H1 (cell line): ENCODE measurements around the gene PEX1. TPM values are rescaled to one million over a fixed set of nuclear protein-coding genes. Genes with fewer than 3 reads are reported as not detected.

Experiments used
- CTCF ChIA-PET: fragments of 300-600 bp; sonication (Branson Sonifier 250); formaldehyde crosslinking; loops from one replicate; lab custom pipeline; 2021; ENCODE audit not compliant: partially characterized antibody; lab: Charles Lee
- POLR2A ChIA-PET: fragments of 300-600 bp; sonication (Branson Sonifier 250); formaldehyde crosslinking; loops from one replicate; lab custom pipeline; 2021; ENCODE audit warnings: inconsistent platforms; ENCODE audit not compliant: partially characterized antibody; lab: Charles Lee
- DNase-seq, 2 experiments: peaks; one replicate each; pipeline versions ENCODE4 v3.0.0 to v3.0.0-alpha.2; 2010 to 2022; ENCODE audit warnings: low spot score in 2 of 2, low read depth in 1 of 2, mixed read lengths in 1 of 2
- FAIRE-seq: peaks from 2 replicates; lab custom pipeline; 2011; peaks lifted over from hg19 to GRCh38; lab: Jason Lieb, UNC
- H2AFZ ChIP-seq: 2 replicates; pipeline ENCODE4 v1.8.1; 2012; ENCODE audit warnings: low read length, inconsistent platforms
- H2AK5ac ChIP-seq: 2 replicates; pipeline ENCODE4 v1.6.1; 2013; ENCODE audit warnings: low read depth, low read length
- H2BK120ac ChIP-seq: replicated peaks from 2 replicates; pipeline ENCODE3; 2013; ENCODE audit warnings: low read depth, low read length, inconsistent platforms
- H2BK12ac ChIP-seq: 2 replicates; pipeline ENCODE4 v1.6.1; 2013; ENCODE audit warnings: low read depth, low read length
- H2BK15ac ChIP-seq: 2 replicates; pipeline ENCODE4 v1.6.1; 2013; ENCODE audit warnings: low read length
- H2BK20ac ChIP-seq: 2 replicates; pipeline ENCODE4 v1.6.1; 2013; ENCODE audit warnings: low read length
- H2BK5ac ChIP-seq: 2 replicates; pipeline ENCODE4 v1.6.1; 2013; ENCODE audit warnings: low read depth, low read length
- H3K14ac ChIP-seq: 2 replicates; pipeline ENCODE4 v1.6.1; 2013; ENCODE audit warnings: inconsistent platforms; ENCODE audit not compliant: insufficient read length
- H3K18ac ChIP-seq: 2 replicates; pipeline ENCODE4 v1.6.1; 2013; ENCODE audit warnings: low read length; ENCODE audit errors: extremely low read depth
- H3K23ac ChIP-seq: 2 replicates; pipeline ENCODE4 v1.6.1; 2013; ENCODE audit warnings: inconsistent platforms; ENCODE audit not compliant: insufficient read length
- H3K23me2 ChIP-seq: 2 replicates; pipeline ENCODE4 v1.6.1; 2013; ENCODE audit warnings: low read depth, low read length
- H3K27ac ChIP-seq: 2 replicates; pipeline ENCODE4 v1.6.1; 2011; ENCODE audit warnings: low read depth, low read length, inconsistent platforms
- H3K27me3 ChIP-seq, 4 experiments: replicated peaks in 1 of 4; 1 replicate in 1 of 4; 2 replicates in 3 of 4; pipeline versions ENCODE4 v1.6.1 to v1.8.1; 2011 to 2013; ENCODE audit warnings: low read length in 3 of 4, mild to moderate bottlenecking in 3 of 4, inconsistent platforms in 2 of 4, mixed read lengths in 2 of 4, moderate library complexity in 1 of 4; ENCODE audit not compliant: control insufficient read depth in 3 of 4, insufficient read depth in 3 of 4; ENCODE audit errors: extremely low read depth in 1 of 4
- H3K36me3 ChIP-seq, 4 experiments: 2 replicates each; pipeline versions ENCODE4 v1.6.1 to v1.8.1; 2011 to 2013; ENCODE audit warnings: mild to moderate bottlenecking in 4 of 4, low read length in 3 of 4, moderate library complexity in 2 of 4, control low read depth in 1 of 4, inconsistent platforms in 1 of 4; ENCODE audit not compliant: insufficient read depth in 4 of 4, control insufficient read depth in 2 of 4
- H3K4ac ChIP-seq: replicated peaks from 2 replicates; pipeline ENCODE3; 2013; ENCODE audit warnings: low read length, low read depth, mixed read lengths, inconsistent platforms; ENCODE audit not compliant: insufficient read length
- H3K4me1 ChIP-seq, 4 experiments: replicated peaks in 1 of 4; 1 replicate in 1 of 4; 2 replicates in 3 of 4; pipeline versions ENCODE4 v1.6.1 to v1.8.1; 2011 to 2013; ENCODE audit warnings: low read length in 3 of 4, inconsistent platforms in 2 of 4, mixed read lengths in 1 of 4; ENCODE audit not compliant: insufficient read depth in 4 of 4, control insufficient read depth in 3 of 4
- H3K4me2 ChIP-seq, 2 experiments: 2 replicates each; pipeline versions ENCODE4 v1.6.1 to v1.8.1; 2011 to 2013; ENCODE audit warnings: low read depth in 2 of 2, low read length in 2 of 2, control low read depth in 1 of 2, inconsistent platforms in 1 of 2, mild to moderate bottlenecking in 1 of 2; ENCODE audit not compliant: insufficient read depth in 1 of 2
- H3K4me3 ChIP-seq, 4 experiments: fragments of 200-600, 300-600 bp in 1 of 4; sonication (generic), shearing (Covaris generic), sonication (Bioruptor Twin) in 1 of 4; 2 replicates each; pipeline versions ENCODE4 v1.5.1 to v1.8.1; 2011 to 2016; ENCODE audit warnings: low read length in 4 of 4, low read depth in 3 of 4, control low read depth in 2 of 4, inconsistent platforms in 2 of 4, mild to moderate bottlenecking in 2 of 4, mixed read lengths in 1 of 4, moderate library complexity in 1 of 4; ENCODE audit not compliant: insufficient read depth in 2 of 4; ENCODE audit errors: extremely low read depth in 1 of 4
- H3K56ac ChIP-seq: replicated peaks from 2 replicates; pipeline ENCODE3; 2013; ENCODE audit warnings: low read depth, mild to moderate bottlenecking, mixed read lengths, low read length, inconsistent platforms; ENCODE audit not compliant: insufficient read length
- H3K79me1 ChIP-seq: 2 replicates; pipeline ENCODE4 v1.6.1; 2013; ENCODE audit warnings: low read depth, low read length, control low read depth
- H3K79me2 ChIP-seq, 2 experiments: 2 replicates each; pipeline versions ENCODE4 v1.6.1 to v1.8.1; 2012 to 2013; ENCODE audit warnings: low read length in 2 of 2, mild to moderate bottlenecking in 2 of 2, inconsistent platforms in 1 of 2; ENCODE audit not compliant: insufficient read depth in 2 of 2, control insufficient read depth in 1 of 2
- H3K9ac ChIP-seq, 4 experiments: replicated peaks in 1 of 4; 1 replicate in 1 of 4; 2 replicates in 3 of 4; pipeline versions ENCODE4 v1.6.1 to v1.8.1; 2011 to 2013; ENCODE audit warnings: low read depth in 3 of 4, low read length in 3 of 4, control low read depth in 2 of 4, mild to moderate bottlenecking in 2 of 4, moderate library complexity in 2 of 4, inconsistent platforms in 1 of 4; ENCODE audit errors: extremely low read depth in 1 of 4
- H3K9me3 ChIP-seq, 2 experiments: 2 replicates each; pipeline versions ENCODE4 v1.6.1 to v1.8.1; 2012 to 2013; ENCODE audit warnings: mild to moderate bottlenecking in 2 of 2, moderate library complexity in 2 of 2, control low read depth in 1 of 2, inconsistent platforms in 1 of 2, low read depth in 1 of 2, low read length in 1 of 2, mixed read lengths in 1 of 2; ENCODE audit not compliant: insufficient read depth in 2 of 2
- H4K20me1 ChIP-seq, 2 experiments: replicated peaks in 1 of 2; 2 replicates each; pipeline versions ENCODE3 to v1.8.1; 2011 to 2013; ENCODE audit warnings: inconsistent platforms in 2 of 2, low read length in 2 of 2, mild to moderate bottlenecking in 1 of 2; ENCODE audit not compliant: insufficient read depth in 2 of 2, control insufficient read depth in 1 of 2
- H4K5ac ChIP-seq: 2 replicates; pipeline ENCODE4 v1.6.1; 2013; ENCODE audit warnings: low read length, low read depth, mixed read lengths, inconsistent platforms; ENCODE audit not compliant: insufficient read length
- H4K8ac ChIP-seq: 2 replicates; pipeline ENCODE4 v1.8.0; 2013; ENCODE audit warnings: mild to moderate bottlenecking, moderate library complexity, low read length, inconsistent platforms; ENCODE audit not compliant: insufficient read depth; ENCODE audit errors: extremely low read depth
- H4K91ac ChIP-seq: replicated peaks from 2 replicates; pipeline ENCODE3; 2013; ENCODE audit warnings: low read length, mixed read lengths, inconsistent platforms; ENCODE audit not compliant: insufficient read length
- EP300 ChIP-seq, 2 experiments: IDR thresholded peaks; 1 replicate in 1 of 2; 2 replicates in 1 of 2; pipeline ENCODE4 v1.6.1; 2011 to 2012; ENCODE audit warnings: low read depth in 2 of 2, low read length in 2 of 2, mild to moderate bottlenecking in 2 of 2, borderline replicate concordance in 1 of 2, inconsistent platforms in 1 of 2, moderate library complexity in 1 of 2
- POLR2AphosphoS5 ChIP-seq: IDR thresholded peaks from 2 replicates; pipeline ENCODE4 v1.6.1; 2011; ENCODE audit warnings: low read depth, low read length
- SAP30 ChIP-seq: fragments of 300-600 bp; sonication (generic); IDR thresholded peaks from 2 replicates; pipeline ENCODE4 v1.7.1; 2012; ENCODE audit warnings: low read length, moderate library complexity, mild to moderate bottlenecking, inconsistent platforms; ENCODE audit not compliant: insufficient read depth, insufficient replicate concordance
- SP1 ChIP-seq: IDR thresholded peaks from 2 replicates; pipeline ENCODE4 v1.6.1; 2011; ENCODE audit warnings: low read depth, low read length
- SP2 ChIP-seq: IDR thresholded peaks from 2 replicates; pipeline ENCODE4 v1.6.1; 2012; ENCODE audit warnings: mild to moderate bottlenecking, low read length, inconsistent platforms
- WGBS, 2 experiments: shearing (Covaris generic) in 1 of 2; methylation state at CpG; one replicate each; pipeline versions ENCODE4 v1.1.6 to v1.1.7; 2013 to 2015; ENCODE audit warnings: low lambda C conversion rate in 2 of 2, mixed read lengths in 2 of 2, inconsistent platforms in 1 of 2, low coverage in 1 of 2, missing lambda C conversion rate in 1 of 2; ENCODE audit not compliant: insufficient replicate concordance in 2 of 2, insufficient coverage in 1 of 2, insufficient read length in 1 of 2; ENCODE audit errors: extremely low coverage in 1 of 2, missing lambda C conversion rate in 1 of 2; 5-methylcytosine and 5-hydroxymethylcytosine counted together
- polyA plus RNA-seq, 7 experiments: library from polyadenylated mRNA; depleted of rRNA in 3 of 7; stranded (reverse) in 5 of 7; unstranded in 2 of 7; fragments of >200 nt in 5 of 7; fragments of 200-250 nt in 2 of 7; gene quantifications; 1 replicate in 5 of 7; 2 replicates in 1 of 7; 4 replicates in 1 of 7; pipeline versions ENCODE4 v1.2.1 to v1.2.3, GENCODE V29; 2011 to 2013; ENCODE audit warnings: missing spikeins in 2 of 7, mixed read lengths in 2 of 7
- total RNA-seq: library from RNA; stranded (reverse); fragmentation: NEBNext Ultra II Directional; extraction: Animal tissue kit (Norgen Biotek cat#: 25700); gene quantifications from 2 replicates; pipeline ENCODE4 v1.2.1, GENCODE V29; 2021
- TF ChIP-seq, protein P1 (sequence below): IDR thresholded peaks from 2 replicates; pipeline ENCODE4 v1.6.1; 2012; ENCODE audit warnings: low read length, inconsistent platforms
- TF ChIP-seq, protein P2 (sequence below), 3 experiments: IDR thresholded peaks; 1 replicate in 2 of 3; 2 replicates in 1 of 3; pipeline versions ENCODE4 v1.5.1 to v1.6.1; 2011; ENCODE audit warnings: low read length in 3 of 3, mild to moderate bottlenecking in 3 of 3, inconsistent platforms in 2 of 3, low read depth in 1 of 3, moderate library complexity in 1 of 3; ENCODE audit not compliant: insufficient read depth in 1 of 3; ENCODE audit errors: control extremely low read depth in 1 of 3

PEX1 gene
- total and polyA plus RNA-seq, 2 of the 8 experiments (the other 6 are each of a cell fraction or from before 2014, with no cell fraction given), result 16.4 to 23.9 TPM

DNA sequence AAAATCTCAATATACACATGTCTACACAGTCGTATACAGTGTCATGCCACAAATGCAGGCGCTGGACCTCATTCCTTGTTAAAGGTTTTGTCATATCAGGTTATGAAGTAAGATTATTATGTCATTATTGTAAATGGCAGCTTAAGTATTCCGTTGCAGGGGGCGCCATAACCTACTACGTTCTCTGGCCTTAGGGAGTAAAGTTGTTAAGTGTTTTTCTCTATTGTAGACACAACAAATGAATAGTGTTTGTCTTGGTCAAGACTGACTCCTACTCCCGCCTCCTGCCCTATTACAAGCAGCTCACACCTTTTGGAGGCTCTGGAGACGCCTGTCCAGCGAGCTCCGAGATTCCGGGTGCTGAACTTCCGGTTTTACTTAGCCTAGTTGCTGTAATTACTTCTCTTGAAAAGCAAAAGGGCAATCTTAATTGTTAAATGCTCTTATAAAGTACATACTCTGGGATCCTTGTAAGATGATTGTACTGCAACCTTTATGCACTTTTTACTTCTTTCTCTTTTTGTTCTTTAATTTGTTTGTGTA is 80.0 kb downstream of the PEX1 start:
- WGBS, 2 experiments, result 20% methylated on average over 11 of the region's 11 CpGs; no CpG with 5 or more reads in 1 of the 2 experiments
- no peak overlapping the region for H4K8ac ChIP-seq
- no peak overlapping the region for H2BK20ac ChIP-seq
- DNase-seq, result no peak
- peak overlapping the region; percentile 67 to 94 (median 89) for H3K4me3 ChIP-seq
- H3K9me3 ChIP-seq, result no peaks in the 10 kb centered on the region
- peaks cover 3 to 5% of the 10 kb centered on the region in 2 experiments for H4K20me1 ChIP-seq
- H2BK12ac ChIP-seq, result no peak overlapping the region
- POLR2A ChIA-PET, result interaction anchor here (0.6 to 3.1 kb wide), 15 partner anchors 9 to 1886 kb away, joined by 3 to 34 read pairs (median 4); partner anchors contain the start of genes CYP51A1, PEX1 and RBM48
- H2AFZ ChIP-seq, result no peak overlapping the region
- no peaks in the 10 kb centered on the region for H3K4me1 ChIP-seq
- H2BK120ac ChIP-seq, result no peak overlapping the region
- no peak for FAIRE-seq
- H3K9ac ChIP-seq, result peak overlapping the region in 3 of 4 experiments; percentile 46 to 97 (median 97); a peak in 3 of 7 replicates
- peak overlapping the region; percentile 69 for H3K4ac ChIP-seq
- H3K27me3 ChIP-seq, result no peaks in the 10 kb centered on the region
- no peak overlapping the region for H2AK5ac ChIP-seq
- no peak overlapping the region for H3K27ac ChIP-seq
- H3K23ac ChIP-seq, result no peak overlapping the region
- H3K79me1 ChIP-seq, result no peaks in the 10 kb centered on the region; the same call in 1 of the 2 replicates
- H3K4me2 ChIP-seq, result peak overlapping the region; percentile 76 to 77
- H3K14ac ChIP-seq, result no peak overlapping the region
- H3K18ac ChIP-seq, result 0 out of 2 replicates have a peak overlapping the region, but pooled peaks have one; percentile 81
- CTCF ChIA-PET, result interaction anchor here (0.6 to 6.4 kb wide), 18 partner anchors 10 to 478 kb away, joined by 3 to 159 read pairs (median 6); partner anchors contain the start of genes ANKIB1, CYP51A1 and KRIT1
- H2BK15ac ChIP-seq, result no peak overlapping the region
- H3K23me2 ChIP-seq, result peaks cover 3% of the 10 kb centered on the region; the same call in 1 of the 2 replicates
- H4K91ac ChIP-seq, result no peak overlapping the region
- no peak overlapping the region for H3K56ac ChIP-seq
- H4K5ac ChIP-seq, result no peak overlapping the region
- peaks cover 0 to 21% of the 10 kb centered on the region in 2 experiments; a peak in 2 of 4 replicates for H3K79me2 ChIP-seq
- H3K36me3 ChIP-seq, result peaks cover 7 to 45% (median 33%) of the 10 kb centered on the region in 4 experiments
- H2BK5ac ChIP-seq, result no peak overlapping the region
- TF ChIP-seq, protein P1, sequence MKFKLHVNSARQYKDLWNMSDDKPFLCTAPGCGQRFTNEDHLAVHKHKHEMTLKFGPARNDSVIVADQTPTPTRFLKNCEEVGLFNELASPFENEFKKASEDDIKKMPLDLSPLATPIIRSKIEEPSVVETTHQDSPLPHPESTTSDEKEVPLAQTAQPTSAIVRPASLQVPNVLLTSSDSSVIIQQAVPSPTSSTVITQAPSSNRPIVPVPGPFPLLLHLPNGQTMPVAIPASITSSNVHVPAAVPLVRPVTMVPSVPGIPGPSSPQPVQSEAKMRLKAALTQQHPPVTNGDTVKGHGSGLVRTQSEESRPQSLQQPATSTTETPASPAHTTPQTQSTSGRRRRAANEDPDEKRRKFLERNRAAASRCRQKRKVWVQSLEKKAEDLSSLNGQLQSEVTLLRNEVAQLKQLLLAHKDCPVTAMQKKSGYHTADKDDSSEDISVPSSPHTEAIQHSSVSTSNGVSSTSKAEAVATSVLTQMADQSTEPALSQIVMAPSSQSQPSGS, result 0 out of 2 replicates have a peak, but pooled peaks have one; percentile 59
- TF ChIP-seq SAP30 (peak; percentile 55), POLR2AphosphoS5 (no peak), EP300 (IDR thresholded peaks at IDR 0.05; ENCODE audit: borderline replicate concordance in 1 of 2, low read depth in 2 of 2, low read length in 2 of 2) (no peak), SP1 (no peak), SP2 (no peak)
- TF ChIP-seq, protein P2, sequence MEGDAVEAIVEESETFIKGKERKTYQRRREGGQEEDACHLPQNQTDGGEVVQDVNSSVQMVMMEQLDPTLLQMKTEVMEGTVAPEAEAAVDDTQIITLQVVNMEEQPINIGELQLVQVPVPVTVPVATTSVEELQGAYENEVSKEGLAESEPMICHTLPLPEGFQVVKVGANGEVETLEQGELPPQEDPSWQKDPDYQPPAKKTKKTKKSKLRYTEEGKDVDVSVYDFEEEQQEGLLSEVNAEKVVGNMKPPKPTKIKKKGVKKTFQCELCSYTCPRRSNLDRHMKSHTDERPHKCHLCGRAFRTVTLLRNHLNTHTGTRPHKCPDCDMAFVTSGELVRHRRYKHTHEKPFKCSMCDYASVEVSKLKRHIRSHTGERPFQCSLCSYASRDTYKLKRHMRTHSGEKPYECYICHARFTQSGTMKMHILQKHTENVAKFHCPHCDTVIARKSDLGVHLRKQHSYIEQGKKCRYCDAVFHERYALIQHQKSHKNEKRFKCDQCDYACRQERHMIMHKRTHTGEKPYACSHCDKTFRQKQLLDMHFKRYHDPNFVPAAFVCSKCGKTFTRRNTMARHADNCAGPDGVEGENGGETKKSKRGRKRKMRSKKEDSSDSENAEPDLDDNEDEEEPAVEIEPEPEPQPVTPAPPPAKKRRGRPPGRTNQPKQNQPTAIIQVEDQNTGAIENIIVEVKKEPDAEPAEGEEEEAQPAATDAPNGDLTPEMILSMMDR (IDR thresholded peaks at IDR 0.05; ENCODE audit: control extremely low read depth in 1 of 3, insufficient read depth in 1 of 3, low read depth in 1 of 3, low read length in 3 of 3), result no peak
